HG02623 (cell line): ENCODE measurements around the gene FAM124B.
"Not testable (repeated sequence)": the region's sequence is repeated elsewhere in the genome, so short reads cannot be mapped to it uniquely, and the experiment has no call there.

Experiments used
- ATAC-seq: cut with Tn5 transposase; IDR thresholded peaks from one replicate; pipeline ENCODE4 v1.9.1; 2021; ENCODE audit warnings: moderate library complexity; ENCODE audit not compliant: unreplicated experiment

FAM124B gene

GRCh38 chr2:224382973-224383555 is 18.8 kb downstream of the FAM124B start:
- ATAC-seq: no peak

DNA sequence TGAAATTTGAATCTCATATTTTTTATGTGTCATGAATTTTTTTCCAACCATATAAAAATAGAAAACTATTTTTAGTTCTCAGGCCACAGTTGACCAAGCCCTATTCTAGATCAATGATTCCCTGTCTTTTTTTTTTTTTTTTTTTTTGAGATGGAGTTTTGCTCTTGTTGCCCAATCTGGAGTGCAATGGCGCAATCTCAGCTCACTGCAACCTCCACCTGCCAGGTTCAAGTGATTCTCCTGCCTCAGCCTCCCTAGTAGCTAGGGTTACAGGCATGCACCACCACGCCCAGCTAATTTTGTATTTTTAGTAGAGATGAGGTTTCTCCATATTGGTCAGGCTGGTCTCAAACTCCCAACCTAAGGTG is 19.6 kb downstream of the FAM124B start:
- not testable (repeated sequence) for ATAC-seq

DNA sequence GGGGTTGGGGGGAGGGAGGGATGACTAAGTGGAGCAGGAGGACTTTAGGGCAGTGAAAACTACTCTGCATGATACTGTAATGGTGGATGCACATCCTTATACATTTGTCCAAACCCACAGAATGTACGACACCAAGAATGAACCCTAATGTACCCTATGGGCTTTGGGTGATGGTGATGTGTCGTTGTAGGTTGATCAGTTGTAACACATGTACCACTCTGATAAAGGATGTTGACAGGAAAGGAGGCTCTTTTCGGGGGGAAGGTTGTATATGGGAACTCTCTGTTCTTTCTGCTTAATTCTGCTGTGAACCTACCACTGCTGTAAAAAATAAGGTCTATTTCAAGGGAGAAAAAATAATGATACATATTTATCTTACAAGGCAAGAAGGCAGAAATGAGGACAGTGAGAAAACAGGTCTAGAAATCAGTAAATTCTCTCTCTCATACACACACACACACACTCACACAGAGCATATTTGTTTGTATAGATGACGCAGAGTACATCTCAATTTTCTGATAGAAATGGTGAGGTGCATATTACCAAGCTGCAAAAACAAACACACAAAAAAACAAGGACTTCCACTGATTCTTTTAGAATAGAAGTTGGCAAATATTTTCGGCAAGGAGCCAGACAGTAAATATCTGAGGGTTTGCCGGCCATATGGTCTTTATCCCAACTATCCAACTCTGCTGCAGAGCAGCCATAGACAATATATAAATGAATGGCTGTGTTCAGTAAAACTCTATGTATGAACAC is 20.2 kb downstream of the FAM124B start:
- ATAC-seq: no peak

DNA sequence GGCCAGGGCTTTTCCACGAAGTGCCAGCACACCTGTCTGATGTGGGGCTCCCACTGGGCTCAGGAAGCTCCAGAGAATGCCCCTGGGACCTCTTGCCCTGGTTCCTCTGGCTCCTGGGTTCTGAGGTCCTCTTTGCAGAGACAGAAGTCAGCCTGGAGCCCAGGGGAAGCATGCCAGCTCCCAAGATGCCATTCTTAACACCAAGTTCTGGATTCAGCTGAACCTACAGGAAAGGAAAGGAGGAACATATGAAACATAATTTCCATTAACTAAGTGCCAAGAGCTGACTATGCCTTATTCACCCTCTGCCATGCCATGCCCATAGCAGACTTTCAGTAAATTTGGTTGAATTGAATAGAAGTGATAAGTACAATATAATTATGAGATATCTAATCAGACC is 21.9 kb downstream of the FAM124B start:
- ATAC-seq: no peak

DNA sequence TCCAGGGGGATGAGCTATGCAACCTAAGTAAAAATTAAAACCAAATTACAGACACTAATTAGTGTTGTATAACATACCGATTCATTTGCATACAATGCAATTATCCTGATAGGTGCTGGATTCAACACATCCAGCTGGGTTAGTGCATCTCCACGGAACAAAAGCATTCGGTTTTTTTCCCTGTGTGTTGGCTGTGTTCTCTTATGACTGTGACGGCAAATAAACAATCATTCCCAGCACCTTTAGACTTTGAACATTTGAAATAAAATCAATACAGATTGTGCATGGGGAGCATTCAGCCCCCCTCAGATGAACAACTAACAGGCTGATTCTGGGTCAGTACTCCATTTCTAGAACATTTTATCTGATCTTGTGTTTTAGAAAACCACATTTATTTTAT is 22.7 kb downstream of the FAM124B start:
- ATAC-seq: no peak

- no peak for ATAC-seq
These were observed 23.2 kb downstream of the FAM124B start for GRCh38 chr2:224378701-224379097.

DNA sequence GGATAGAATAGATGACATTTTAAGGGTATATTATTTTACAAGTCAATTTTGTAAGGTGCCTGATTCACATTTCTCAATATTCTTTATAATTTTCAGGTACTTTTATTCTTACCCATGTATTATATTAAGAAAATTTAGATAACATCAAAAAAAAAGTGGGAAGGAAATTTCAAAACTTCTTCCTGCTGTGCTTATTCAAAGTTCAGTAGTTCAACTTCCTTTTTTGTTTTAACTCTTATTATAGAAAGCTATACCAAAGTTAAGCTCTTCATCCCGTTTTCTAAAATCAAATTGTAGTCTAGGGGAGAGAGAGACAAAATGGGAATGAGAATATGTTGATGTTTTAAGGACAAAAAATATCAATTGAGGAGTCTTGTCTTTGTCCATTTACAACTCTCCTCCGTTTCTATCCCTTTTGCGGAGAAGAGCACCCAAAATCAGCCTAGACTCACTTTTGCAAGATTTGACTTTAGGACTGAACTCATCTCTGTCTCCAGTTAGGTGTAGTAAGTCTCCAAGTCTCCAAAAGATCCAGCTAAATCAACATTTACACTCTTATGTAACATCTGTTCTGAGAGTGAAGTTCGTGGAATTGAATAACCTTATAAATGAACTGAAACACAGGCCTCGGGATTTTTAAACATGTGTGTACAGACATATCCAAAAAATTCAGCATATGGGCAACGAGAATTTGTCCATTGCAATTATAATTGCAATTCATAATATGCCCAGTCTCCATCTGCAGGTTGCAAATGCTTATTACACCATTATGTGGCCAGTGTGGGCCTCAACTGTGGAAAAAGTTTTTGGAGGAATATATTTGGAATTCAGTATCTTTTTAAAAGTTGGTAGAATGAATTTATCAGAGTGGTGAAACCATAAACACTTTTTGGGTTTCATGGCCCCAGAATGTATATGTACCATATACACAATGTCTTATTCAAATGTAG is 23.9 kb downstream of the FAM124B start:
- no peak for ATAC-seq

DNA sequence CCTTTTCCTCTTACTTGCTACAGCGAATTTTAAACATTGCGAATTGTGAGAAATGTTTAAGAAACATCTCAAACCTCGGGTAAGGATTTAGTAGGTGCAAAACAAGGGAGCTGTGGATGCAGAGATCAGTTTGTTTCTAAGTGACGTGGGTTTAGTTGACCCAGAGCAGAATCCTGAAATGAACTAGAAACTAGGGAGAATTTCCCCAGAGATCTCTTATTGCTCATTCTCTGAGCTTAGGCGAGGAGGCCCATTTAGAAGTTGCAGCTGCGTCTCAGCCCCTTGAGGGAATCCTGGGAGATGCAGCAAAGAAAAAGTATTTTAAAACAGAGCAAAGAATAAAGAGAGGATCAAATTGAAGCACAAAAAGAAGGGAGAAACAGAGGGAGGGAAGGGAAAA is 29.3 kb downstream of the FAM124B start:
- ATAC-seq: no peak

DNA sequence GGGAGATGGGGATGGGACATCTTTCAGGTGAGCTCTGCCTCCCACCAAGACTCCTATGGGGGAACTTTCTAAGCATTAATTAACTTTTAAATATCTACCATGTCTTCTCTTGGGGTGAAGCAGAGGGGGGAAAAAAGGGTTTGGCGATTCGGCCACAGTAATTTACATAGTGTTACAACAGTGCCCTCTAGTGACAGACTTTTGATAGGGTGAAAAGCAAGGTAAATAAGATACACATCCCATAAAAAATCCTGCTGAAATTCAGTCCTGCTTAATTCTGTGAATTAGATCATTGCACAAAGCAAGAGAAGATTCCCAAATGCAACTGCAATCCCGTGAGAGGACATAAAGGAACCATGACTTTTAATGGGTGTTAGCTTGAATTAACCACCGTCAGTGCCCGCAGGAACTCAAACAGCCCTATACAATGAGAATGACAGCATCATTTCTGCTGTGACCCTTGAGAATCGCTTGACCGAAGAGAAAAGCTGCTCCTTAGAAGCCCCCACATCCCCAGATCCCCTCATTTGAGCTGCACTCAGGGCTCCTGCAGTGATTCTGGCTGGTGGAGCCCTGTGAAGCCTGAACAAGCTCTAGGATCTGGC is 32.8 kb downstream of the FAM124B start:
- no peak for ATAC-seq

GRCh38 chr2:224366267-224366844 is 35.6 kb downstream of the FAM124B start:
- ATAC-seq: no peak

DNA sequence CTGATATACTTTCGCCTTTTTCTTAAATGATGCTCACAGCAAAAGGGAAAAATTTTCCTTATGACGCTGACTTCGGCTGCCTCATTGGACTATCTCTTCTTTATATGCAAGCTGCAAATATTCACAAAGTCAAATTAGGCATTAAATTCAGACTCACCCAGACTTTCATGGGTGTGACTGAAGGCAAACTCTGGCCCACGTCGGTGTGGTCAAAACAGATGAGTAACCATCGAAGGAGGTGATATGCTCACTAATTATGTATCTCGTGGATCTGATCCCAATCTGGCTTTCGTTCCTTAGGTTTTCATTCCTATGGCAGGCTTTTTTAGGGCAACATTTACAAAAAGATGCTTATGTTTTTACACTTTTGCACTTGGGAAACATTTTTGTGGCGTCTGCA is 36.6 kb downstream of the FAM124B start:
- ATAC-seq: no peak

- no peak for ATAC-seq
These were observed 38.6 kb downstream of the FAM124B start for GRCh38 chr2:224363281-224363680.

GRCh38 chr2:224362094-224362493 is 39.8 kb downstream of the FAM124B start:
- ATAC-seq: no peak

DNA sequence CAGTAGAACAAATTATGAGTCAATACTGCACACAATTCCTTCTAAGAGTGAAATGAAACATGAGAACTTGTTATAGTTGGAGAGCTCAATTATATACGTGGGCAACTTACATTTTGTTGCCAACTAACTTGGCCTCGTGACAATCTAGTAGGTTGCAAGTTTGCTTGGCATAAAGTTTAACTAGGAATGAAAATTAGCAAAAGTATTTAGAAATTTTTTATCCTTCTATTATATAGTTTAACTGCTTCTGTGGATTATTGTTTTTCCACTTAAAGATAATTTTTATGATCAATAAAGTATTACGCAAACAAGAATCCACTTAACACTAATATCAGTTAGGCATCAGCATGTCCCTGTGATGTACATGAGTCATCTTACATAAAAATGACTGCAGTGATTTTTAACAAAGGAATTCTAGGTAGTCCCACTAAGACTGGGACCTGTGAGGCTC is 41.1 kb downstream of the FAM124B start:
- no peak for ATAC-seq

DNA sequence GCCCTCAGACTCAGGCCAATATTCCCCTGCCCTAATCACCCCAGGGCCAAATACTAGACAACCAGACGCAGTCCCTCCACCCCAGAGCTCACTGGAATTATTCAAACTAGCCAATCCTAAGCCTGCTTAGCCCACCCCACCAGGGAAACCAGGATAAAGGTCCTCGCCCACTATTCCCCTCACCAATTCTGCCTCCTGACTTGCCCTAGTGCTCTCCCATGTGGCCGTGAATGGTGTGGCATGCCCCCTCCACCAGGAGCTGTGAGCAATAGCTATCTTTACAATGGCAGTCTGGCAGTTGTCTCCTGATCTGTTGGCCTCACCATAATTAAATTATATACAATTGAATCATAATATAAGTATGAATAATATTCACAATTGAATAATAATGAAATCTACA is 42.3 kb downstream of the FAM124B start:
- ATAC-seq: no peak

GRCh38 chr2:224357098-224357901 is 44.6 kb downstream of the FAM124B start:
- peak; percentile 74 for ATAC-seq

- no peak for ATAC-seq
These were observed 47.2 kb downstream of the FAM124B start for GRCh38 chr2:224354632-224355211.

GRCh38 chr2:224350703-224351102 is 51.2 kb downstream of the FAM124B start:
- no peak for ATAC-seq

GRCh38 chr2:224349396-224349795 is 52.5 kb downstream of the FAM124B start:
- ATAC-seq: no peak
